B cell (primary cell): ENCODE results near the gene PPP2R5D. TPM values are rescaled to one million over a fixed set of nuclear protein-coding genes. Genes with fewer than 3 reads are reported as not detected.

Experiments
- ATAC-seq: fragments of 200-7000 bp; cut with Tn5 transposase; one replicate; pipeline ENCODE4 v1.10.0; 2021; ENCODE audit warnings: low read depth, mild to moderate bottlenecking, moderate number of reproducible peaks, moderate library complexity
- CTCF ChIA-PET: fragments of 350-600 bp; sonication (Branson Sonifier 250); formaldehyde crosslinking; loops from one replicate; lab custom pipeline; 2021; ENCODE audit warnings: antibody characterized with exemption, inconsistent platforms; lab: Charles Lee
- POLR2A ChIA-PET: fragments of 350-600 bp; sonication (Branson Sonifier 250); formaldehyde crosslinking; loops from one replicate; lab custom pipeline; 2021; ENCODE audit warnings: antibody characterized with exemption; lab: Charles Lee
- DNase-seq: peaks from one replicate; pipeline ENCODE4 v3.0.0; 2013
- H2AFZ ChIP-seq: 2 replicates; pipeline ENCODE4 v1.6.1; 2012; ENCODE audit warnings: mild to moderate bottlenecking, low read depth, low read length; ENCODE audit not compliant: insufficient read depth, poor library complexity, severe bottlenecking
- H3K27ac ChIP-seq, 2 donors: 1 replicate in 1 of 2; 2 replicates in 1 of 2; pipeline ENCODE4 v1.5.1; 2012 to 2013; ENCODE audit warnings: low read length in 2 of 2, mild to moderate bottlenecking in 2 of 2, moderate library complexity in 1 of 2
- H3K27me3 ChIP-seq, 4 experiments: fragments of 200-600 bp in 1 of 4; sonication (generic) in 1 of 4; replicated peaks in 1 of 4; 1 replicate in 2 of 4; 2 replicates in 2 of 4; pipeline versions ENCODE4 v1.6.1 to v1.7.0; 2013 to 2016; ENCODE audit warnings: low read length in 3 of 4, mild to moderate bottlenecking in 2 of 4, mixed read lengths in 1 of 4, moderate library complexity in 1 of 4; ENCODE audit not compliant: insufficient read depth in 4 of 4, control insufficient read depth in 3 of 4; ENCODE audit errors: control extremely low read depth in 1 of 4
- H3K36me3 ChIP-seq, 2 experiments: replicated peaks in 1 of 2; 1 replicate in 1 of 2; 2 replicates in 1 of 2; pipeline versions ENCODE4 v1.6.1 to v1.7.1; 2013; ENCODE audit warnings: low read length in 1 of 2; ENCODE audit not compliant: insufficient read depth in 2 of 2, control insufficient read depth in 1 of 2; ENCODE audit errors: control extremely low read depth in 1 of 2, extremely low read depth in 1 of 2
- H3K4me1 ChIP-seq, 2 donors: fragments of 200-600 bp in 1 of 2; sonication (generic) in 1 of 2; 1 replicate in 1 of 2; 2 replicates in 1 of 2; pipeline versions ENCODE4 v1.5.1 to v1.6.1; 2013 to 2017; ENCODE audit warnings: low read length in 2 of 2; ENCODE audit not compliant: control insufficient read depth in 2 of 2, insufficient read depth in 2 of 2
- H3K4me2 ChIP-seq: replicated peaks from 2 replicates; pipeline ENCODE3; 2012; ENCODE audit warnings: mild to moderate bottlenecking, low read depth, low read length; ENCODE audit not compliant: poor library complexity, severe bottlenecking
- H3K4me3 ChIP-seq, 5 experiments: fragments of 200-600 bp in 1 of 5; sonication (generic) in 1 of 5; 1 replicate in 3 of 5; 2 replicates in 2 of 5; pipeline versions ENCODE4 v1.5.1 to v1.7.0; 2011 to 2016; ENCODE audit warnings: low read length in 4 of 5, mild to moderate bottlenecking in 4 of 5, low read depth in 2 of 5, control low read depth in 1 of 5, moderate library complexity in 1 of 5; ENCODE audit not compliant: insufficient read depth in 1 of 5; ENCODE audit errors: control extremely low read depth in 1 of 5, extremely low read depth in 1 of 5
- H3K79me2 ChIP-seq: fragments of 200-600 bp; sonication (generic); one replicate; pipeline ENCODE4 v1.6.0; 2016; ENCODE audit warnings: low read length; ENCODE audit not compliant: control insufficient read depth, insufficient read depth
- H3K9ac ChIP-seq: fragments of 200-600 bp; sonication (generic); 2 replicates; pipeline ENCODE4 v1.6.1; 2017; ENCODE audit warnings: mild to moderate bottlenecking, low read length, moderate library complexity
- H3K9me3 ChIP-seq, 3 donors: one replicate each; pipeline versions ENCODE4 v1.6.1 to v1.7.1; 2013; ENCODE audit warnings: low read length in 2 of 3; ENCODE audit not compliant: control insufficient read depth in 2 of 3, insufficient read depth in 1 of 3; ENCODE audit errors: control extremely low read depth in 1 of 3
- H4K20me1 ChIP-seq: 2 replicates; pipeline ENCODE4 v1.6.0; 2012; ENCODE audit warnings: mild to moderate bottlenecking, low read length; ENCODE audit not compliant: insufficient read depth, control insufficient read depth, poor library complexity, severe bottlenecking
- H3K27ac Mint-ChIP-seq: one replicate; pipeline ENCODE4 v1.8.0; 2021; ENCODE audit warnings: mixed read lengths
- H3K27me3 Mint-ChIP-seq: one replicate; pipeline ENCODE4 v1.8.0; 2021; ENCODE audit warnings: mixed read lengths
- H3K4me1 Mint-ChIP-seq: one replicate; pipeline ENCODE4 v1.8.0; 2021; ENCODE audit warnings: mixed read lengths
- H3K4me3 Mint-ChIP-seq: one replicate; pipeline ENCODE4 v1.8.0; 2021; ENCODE audit warnings: mixed read lengths
- H3K9me3 Mint-ChIP-seq: one replicate; pipeline ENCODE4 v1.8.0; 2022; ENCODE audit warnings: mixed read lengths; ENCODE audit not compliant: insufficient read depth
- EZH2 ChIP-seq: IDR thresholded peaks from 2 replicates; pipeline ENCODE4 v1.6.1; 2012; ENCODE audit warnings: borderline replicate concordance, low read depth, mild to moderate bottlenecking, moderate library complexity, low read length; ENCODE audit not compliant: insufficient read depth, poor library complexity, severe bottlenecking
- WGBS: methylation state at CpG from one replicate; pipeline ENCODE4 v1.1.5; 2013; ENCODE audit warnings: missing lambda C conversion rate; ENCODE audit not compliant: insufficient coverage; 5-methylcytosine and 5-hydroxymethylcytosine counted together
- intact Hi-C: fragments of 100-400 bp; cut with micrococcal nuclease; formaldehyde crosslinking; loops from one replicate; pipeline ENCODE4 v1.10.0; 2022
- polyA plus RNA-seq: library from polyadenylated mRNA; depleted of rRNA; stranded (reverse); fragments of >200 nt; gene quantifications from 2 replicates; pipeline ENCODE4 v1.2.3, GENCODE V29; 2012
- total RNA-seq, 2 donors: library from RNA; stranded (reverse); fragments of 120-200 nt in 1 of 2; gene quantifications; 1 replicate in 1 of 2; 2 replicates in 1 of 2; pipeline versions ENCODE4 v1.2.3 to v1.2.4, GENCODE V29; 2013 to 2022
- TF ChIP-seq, protein P1 (sequence below): fragments of 200-600 bp; IDR thresholded peaks from one replicate; pipeline ENCODE4 v1.8.0; 2022; ENCODE audit warnings: antibody characterized with exemption, mild to moderate bottlenecking

The PPP2R5D gene
- total and polyA plus RNA-seq, 2 donors (not counting 1 experiment from before 2014, with no cell fraction given): 23.2 to 23.6 TPM

DNA sequence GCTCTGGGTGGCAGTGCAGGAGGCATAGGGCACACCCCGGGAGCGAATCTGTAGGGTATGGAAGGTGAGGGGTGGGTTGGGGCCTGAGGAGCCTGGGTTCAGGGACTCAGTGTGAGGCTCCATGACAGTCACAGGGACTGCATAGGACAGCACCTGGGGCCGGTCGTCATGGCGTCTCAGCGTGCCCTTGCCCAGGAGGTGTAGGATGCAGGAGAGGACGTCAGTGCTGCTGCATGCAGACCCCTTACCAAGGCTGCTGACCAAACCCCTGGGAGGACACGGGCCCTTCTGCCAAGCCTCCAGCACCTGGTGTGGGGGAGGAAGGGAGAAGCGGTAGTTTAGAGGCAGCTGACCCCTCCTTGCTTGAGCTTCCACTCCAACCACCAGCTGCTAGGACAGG lies 53.3 kb downstream of the PPP2R5D start:
- H3K9me3 Mint-ChIP-seq: no peaks in the 10 kb centered on the region

DNA sequence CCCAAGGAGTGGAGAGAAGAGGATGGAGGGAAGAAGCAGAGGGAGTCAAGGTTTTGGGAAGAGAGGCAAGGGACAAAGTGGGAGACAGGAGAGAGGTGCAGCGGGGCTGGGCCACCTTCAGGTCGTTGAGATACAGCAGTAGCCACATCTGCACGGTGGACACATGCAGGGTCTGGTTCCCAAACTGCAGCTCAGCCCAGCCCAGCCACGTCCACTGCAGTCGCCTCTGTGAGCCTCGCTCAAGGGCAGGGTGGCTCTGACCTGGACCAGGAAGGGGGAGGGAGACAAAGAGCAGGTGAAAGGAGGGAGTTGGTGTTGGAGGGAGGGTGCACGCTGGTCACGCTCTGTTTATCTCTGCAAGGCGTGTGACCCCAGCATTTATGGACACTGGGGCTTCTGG lies 54.4 kb downstream of the PPP2R5D start:
- ATAC-seq (no peak), DNase-seq (no peak)
- Histone ChIP-seq H3K9me3 (no peaks in the 10 kb centered on the region), H3K9ac (no peak overlapping the region), H3K4me1 (no peaks in the 10 kb centered on the region), H3K27ac (no peak overlapping the region), H3K36me3 (peaks cover 0 to 42% of the 10 kb centered on the region in 2 experiments), H3K4me3 (no peak overlapping the region), H4K20me1 (no peaks in the 10 kb centered on the region), H3K79me2 (no peaks in the 10 kb centered on the region), H3K4me2 (no peak overlapping the region), H2AFZ (no peak overlapping the region), H3K27me3 (no peaks in the 10 kb centered on the region)
- H3K9me3 Mint-ChIP-seq: no peaks in the 10 kb centered on the region
- H3K4me1 Mint-ChIP-seq: no peaks in the 10 kb centered on the region
- intact Hi-C loops: no loop called here
- ChIA-PET CTCF (interaction anchor here (0.8 kb wide), 1 partner anchor 9 kb away, joined by 3 read pairs; no protein-coding TSS in a partner anchor), POLR2A (interaction anchor here (0.6 kb wide), 1 partner anchor 402 kb away, joined by 6 read pairs; no protein-coding TSS in a partner anchor)
- no peak overlapping the region for H3K27ac Mint-ChIP-seq
- WGBS: 96% methylated on average over 9 of the region's 9 CpGs
- H3K27me3 Mint-ChIP-seq: no peaks in the 10 kb centered on the region
- TF ChIP-seq, protein P1, sequence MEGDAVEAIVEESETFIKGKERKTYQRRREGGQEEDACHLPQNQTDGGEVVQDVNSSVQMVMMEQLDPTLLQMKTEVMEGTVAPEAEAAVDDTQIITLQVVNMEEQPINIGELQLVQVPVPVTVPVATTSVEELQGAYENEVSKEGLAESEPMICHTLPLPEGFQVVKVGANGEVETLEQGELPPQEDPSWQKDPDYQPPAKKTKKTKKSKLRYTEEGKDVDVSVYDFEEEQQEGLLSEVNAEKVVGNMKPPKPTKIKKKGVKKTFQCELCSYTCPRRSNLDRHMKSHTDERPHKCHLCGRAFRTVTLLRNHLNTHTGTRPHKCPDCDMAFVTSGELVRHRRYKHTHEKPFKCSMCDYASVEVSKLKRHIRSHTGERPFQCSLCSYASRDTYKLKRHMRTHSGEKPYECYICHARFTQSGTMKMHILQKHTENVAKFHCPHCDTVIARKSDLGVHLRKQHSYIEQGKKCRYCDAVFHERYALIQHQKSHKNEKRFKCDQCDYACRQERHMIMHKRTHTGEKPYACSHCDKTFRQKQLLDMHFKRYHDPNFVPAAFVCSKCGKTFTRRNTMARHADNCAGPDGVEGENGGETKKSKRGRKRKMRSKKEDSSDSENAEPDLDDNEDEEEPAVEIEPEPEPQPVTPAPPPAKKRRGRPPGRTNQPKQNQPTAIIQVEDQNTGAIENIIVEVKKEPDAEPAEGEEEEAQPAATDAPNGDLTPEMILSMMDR: no peak
- TF ChIP-seq EZH2: no peak
- no peak overlapping the region for H3K4me3 Mint-ChIP-seq

More for the DNA sequence above, 53.3 kb downstream of the PPP2R5D start:
- Histone ChIP-seq H3K79me2 (no peaks in the 10 kb centered on the region), H3K4me1 (no peaks in the 10 kb centered on the region), H3K4me3 (no peak overlapping the region), H3K27ac (no peak overlapping the region), H3K9me3 (no peaks in the 10 kb centered on the region), H3K27me3 (no peaks in the 10 kb centered on the region), H4K20me1 (no peaks in the 10 kb centered on the region), H3K4me2 (no peak overlapping the region), H3K36me3 (peaks cover 0 to 40% of the 10 kb centered on the region in 2 experiments), H3K9ac (no peak overlapping the region), H2AFZ (no peak overlapping the region)
- DNase-seq: no peak
- WGBS: 97% methylated on average over 7 of the region's 9 CpGs
- intact Hi-C loops: no loop called here
- ATAC-seq: no peak
- Mint-ChIP-seq H3K4me1 (no peaks in the 10 kb centered on the region), H3K27me3 (no peaks in the 10 kb centered on the region), H3K4me3 (no peak overlapping the region), H3K27ac (no peak overlapping the region)
- TF ChIP-seq, protein P1: no peak
- no peak for TF ChIP-seq EZH2
- ChIA-PET POLR2A (no interaction called here), CTCF (interaction anchor here (1.2 kb wide), 1 partner anchor 136 kb away, joined by 3 read pairs; no protein-coding TSS in a partner anchor)
